Activated T-helper 1 cell treated with anti-CD3 and anti-CD28 coated beads, Interleukin-2, amount 50 U/mL, for 16 hours (primary cell): ENCODE data around the gene RANBP10.
"Not testable (repeated sequence)": the region's sequence is repeated elsewhere in the genome, so short reads cannot be mapped to it uniquely, and the experiment has no call there.

Source experiments
- DNase-seq, 2 donors: peaks; one replicate each; pipeline ENCODE4 v3.0.0-alpha.2; 2020; ENCODE audit warnings: low read depth in 1 of 2, low spot score in 1 of 2

RANBP10 gene

DNA sequence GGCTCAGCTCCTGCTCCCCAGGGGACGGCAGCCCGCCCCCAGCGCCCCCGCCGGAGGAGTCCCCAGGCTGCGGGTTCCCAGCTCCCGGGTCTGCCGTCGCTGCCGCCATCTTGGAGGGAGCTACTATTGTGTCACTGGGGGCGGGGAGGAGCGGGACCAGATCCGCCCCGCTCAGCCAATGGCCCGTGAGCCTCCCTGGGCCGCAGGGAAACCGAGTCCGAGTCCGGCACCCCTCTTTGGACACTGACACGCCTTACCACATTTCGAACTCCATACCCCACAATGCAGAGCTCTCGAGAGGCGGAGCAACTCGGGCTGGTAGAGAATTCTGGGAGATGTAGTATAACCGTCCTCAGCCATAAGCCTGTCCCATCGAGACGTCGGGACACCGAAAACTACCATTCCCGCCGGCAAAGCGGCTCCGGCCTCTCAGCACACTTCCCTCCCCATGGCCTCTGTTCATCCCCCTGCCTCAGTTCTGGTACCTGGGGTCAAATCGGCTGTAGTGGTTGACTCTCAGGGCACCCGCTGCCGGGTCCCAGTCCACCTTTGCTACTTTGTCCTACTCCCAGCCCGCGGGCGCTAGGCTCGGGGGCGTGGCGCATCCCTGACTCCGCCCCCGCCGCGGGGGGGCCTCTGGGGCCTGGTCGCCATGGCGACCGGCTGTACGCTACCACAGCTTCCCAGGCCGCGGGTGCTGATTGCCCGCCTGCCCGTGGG is at the start of gene RANBP10, which contains the start of gene TSNAXIP1:
Gene RANBP10, minus strand, starts transcription at position 133 of the 720 bp plus-strand sequence. Its CDS starts 24 bp downstream, at position 109.
Gene TSNAXIP1, plus strand, starts transcription at position 462 of the 720 bp plus-strand sequence. CDS start 261 bp downstream, outside the sequence.
- peak; percentile 90 to 95 for DNase-seq

DNA sequence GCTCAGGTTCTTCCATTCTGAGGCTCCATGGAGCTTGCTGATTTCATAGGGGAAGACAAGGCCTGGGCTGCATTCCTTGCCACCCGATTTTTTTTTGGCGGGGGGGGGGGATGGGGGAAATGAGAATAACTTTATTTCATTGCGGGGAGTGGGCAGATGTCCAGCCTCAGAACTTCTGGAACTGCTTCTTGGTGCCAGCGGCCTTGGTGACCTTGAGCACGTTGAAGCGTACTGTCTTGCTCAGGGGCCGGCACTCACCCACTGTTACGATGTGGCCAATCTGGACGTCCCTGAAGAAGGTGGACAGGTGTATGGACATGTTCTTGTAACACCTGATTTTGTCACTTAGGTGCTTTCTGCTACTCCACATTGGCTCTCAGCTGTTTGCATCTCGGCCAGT is 49.4 kb upstream of the RANBP10 start:
- no peak for DNase-seq

DNA sequence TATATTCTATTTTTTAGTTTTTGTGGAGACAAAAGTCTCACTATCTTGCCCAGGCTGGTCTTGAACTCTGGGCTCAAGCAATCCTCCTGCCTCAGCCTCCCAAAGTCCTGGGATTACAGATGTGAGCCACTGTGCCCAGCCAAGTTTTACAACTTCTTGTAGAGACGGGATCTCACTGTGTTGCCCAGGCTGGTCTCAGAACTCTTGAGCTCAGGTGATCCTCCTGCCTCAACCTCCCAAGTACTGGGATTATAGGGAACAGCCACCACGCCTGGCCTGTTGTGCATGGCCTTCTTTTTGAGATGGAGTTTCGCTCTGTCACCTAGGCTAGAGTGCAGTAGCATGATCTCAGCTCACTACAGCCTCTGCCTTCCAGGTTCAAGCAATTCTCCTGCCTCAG is 47.3 kb upstream of the RANBP10 start:
- DNase-seq, result no peak

DNA sequence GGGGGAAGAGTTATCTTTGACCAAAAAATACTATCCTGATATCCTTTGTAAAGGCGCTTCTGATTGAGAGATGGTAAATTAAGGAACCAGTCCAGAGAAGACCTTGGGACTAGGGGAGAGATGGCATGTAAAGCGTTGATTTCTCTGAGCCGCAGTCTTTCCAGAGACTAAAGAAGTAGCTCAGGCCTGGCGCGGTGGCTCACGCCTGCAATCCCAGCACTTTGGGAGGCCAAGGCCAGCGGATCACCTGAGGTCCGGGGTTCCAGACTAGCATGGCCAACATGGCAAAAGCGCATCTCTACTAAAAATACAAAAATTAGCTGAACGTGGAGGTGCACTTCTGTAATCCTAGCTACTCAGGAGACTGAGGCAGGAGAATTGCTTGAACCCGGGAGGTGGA is 41.8 kb upstream of the RANBP10 start:
- no peak for DNase-seq

DNA sequence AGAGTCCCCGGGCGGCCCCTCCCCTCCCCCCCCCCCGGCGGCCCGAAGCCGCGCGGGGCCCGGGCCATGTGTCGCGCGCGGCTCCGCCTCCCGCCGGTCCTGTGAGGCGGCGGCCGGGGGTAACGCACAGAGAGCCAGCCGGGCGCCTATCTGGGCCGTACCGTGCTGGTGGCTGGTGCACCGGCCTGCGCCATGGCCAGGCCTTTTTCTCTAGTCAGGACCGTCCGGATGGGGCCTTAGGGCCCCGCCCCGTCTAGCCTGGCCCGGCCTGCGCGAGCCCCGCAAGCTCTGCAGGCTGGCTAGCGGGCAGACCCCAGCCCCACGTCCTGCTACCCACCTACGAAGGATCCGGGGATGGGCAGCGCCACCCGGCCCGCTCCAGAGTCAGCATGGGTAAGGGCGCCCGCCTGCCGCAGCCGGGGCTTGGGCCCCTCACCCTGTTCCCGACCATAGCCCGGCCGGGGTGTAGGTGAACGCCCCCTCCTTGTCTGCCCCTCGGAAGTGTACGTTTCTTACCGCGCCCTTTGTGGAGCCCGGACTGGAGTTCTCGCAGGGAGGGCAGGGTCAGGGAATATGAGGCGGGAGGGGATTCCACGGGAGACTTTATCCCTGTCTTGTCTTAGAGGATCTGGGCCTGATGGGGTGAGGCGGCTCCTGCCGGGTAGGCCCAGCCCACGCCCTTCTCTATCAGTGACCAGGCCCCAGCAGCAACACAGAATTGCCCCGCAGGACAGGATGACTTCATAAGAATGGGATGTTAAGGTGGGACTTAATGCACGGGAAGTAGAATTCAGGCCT is 40.9 kb upstream of the RANBP10 start, which contains the start of gene CENPT:
Gene CENPT, minus strand, starts transcription at position 630 of the 798 bp plus-strand sequence. CDS start 13,834 bp downstream, outside the sequence.
- no peak for DNase-seq

DNA sequence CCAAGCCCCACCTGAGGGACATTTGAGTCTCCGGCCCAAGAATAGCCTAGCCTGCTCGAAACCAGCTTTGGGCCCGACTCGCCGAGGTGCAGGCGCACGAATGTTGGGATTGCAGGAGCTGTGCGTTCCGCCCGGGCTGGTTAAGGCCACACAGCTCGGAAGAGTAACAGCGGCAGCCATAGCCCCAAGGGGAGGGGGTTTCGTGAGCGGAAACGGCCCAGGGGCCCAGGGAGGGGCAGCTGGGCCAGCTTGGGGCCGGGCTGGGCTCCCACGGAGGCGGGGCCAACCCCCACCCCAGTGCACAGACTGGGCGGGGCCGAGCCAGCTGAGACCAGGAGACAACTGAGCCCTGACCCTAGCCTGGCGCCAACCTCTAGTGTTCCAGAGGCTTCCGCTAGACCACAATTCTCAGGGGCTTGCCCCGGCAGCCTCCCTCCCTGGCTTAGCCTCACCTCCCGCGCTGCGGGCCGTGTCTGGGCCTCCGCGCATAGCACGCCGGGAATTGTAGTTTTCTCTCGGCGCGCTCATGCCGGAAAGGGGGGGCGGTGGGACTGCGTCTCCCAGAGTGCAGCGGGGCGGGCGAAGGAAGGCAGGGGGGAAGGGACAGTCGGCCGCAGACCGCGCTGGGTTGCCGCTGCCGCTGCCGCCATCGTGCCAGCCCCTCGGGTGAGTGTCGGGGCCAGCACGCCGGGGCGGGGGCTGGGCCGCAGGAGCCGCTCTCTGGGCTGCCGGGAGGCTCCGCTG is 40.1 kb upstream of the RANBP10 start, which contains the start of gene NUTF2:
Gene NUTF2, plus strand, starts transcription at position 614 of the 744 bp plus-strand sequence. CDS start 18,198 bp downstream, outside the sequence.
- DNase-seq, result peak; percentile 89 to 90

DNA sequence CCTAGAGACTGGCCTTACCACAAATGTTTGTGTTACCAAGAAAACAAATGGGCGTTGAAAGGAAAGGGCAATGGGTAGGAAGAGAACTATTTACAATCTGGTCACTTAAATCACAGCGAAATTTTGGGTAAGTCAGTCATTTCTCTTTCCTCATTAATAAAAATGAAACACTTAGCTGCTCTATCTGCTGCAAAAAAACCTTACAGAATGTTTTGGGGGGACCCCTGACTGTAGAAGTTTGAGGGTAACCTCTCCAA is 39.6 kb upstream of the RANBP10 start:
- no peak for DNase-seq

DNA sequence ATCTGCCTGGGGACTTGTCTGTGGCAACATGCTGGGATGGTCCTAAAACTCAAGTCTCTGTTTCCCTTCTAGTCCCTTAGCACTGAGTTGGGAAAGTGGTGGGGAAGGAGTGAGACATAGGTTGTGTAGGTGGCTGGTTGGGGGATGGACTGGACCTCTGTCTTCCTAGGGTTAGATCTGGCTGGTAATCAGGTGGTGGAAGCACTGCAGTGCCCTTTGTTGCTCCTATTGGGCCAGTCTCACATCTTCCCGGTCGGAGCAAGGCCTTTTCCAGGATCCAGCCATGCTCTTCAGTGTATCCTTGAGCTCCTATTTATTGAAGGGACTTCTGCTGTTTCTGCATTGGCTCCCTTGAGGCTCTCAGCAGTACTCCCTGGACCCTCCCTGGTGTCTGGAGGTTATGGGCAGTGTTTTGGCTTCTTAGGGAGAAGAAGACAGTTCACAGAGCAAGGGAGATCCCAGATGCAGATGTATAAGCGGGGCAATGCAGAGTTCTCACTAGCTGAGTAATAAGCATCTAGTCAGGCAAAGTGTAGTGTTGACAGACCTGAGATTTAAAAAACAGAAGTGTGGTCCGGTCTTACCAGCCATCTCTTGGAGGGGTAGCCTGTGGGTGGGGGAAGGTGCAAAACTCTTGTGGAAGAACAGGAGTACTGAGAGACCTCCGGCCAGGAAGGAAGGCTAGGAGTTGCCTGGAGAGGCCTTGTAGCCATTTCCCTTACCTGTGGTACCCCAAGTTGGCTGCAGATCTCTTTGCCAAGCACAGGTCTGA is 39.1 kb upstream of the RANBP10 start:
- DNase-seq, result no peak

DNA sequence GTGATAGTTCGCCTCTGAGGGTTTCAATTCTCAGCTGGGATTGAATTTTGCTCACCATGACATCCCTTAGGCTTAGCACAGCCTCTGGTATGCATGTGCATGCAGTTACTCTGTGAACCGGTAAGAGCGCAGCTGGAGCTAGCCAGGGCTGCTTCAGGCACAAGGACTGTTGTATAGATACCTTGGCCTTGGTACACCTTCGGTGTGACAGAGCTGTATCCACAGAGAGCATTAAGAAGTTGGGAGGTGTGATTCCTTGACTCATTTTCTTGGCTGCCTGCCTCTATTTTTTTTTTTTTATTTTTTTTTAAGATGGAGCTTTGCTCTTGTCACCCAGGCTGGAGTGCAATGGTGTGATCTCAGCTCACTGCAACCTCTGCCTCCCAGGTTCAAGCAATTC is 38.1 kb upstream of the RANBP10 start:
- no peak for DNase-seq

DNA sequence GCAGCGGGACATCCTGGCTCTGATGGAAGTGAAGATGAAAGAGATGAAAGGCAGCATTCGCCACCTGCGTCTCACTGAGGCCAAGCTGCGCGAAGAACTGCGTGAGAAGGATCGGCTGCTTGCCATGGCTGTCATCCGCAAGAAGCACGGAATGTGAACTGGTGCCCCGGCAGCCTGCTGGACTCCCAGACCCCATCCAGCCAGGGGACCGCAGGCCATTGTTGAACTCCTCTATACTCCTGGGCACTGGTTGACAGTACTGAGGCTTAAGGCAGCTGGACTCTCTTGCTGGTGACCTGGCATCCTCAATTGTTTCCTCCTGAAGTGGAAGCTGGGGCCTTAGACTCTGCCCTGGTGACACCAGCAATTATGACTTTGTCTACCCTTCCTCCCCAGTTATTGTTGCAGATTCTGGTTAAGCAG is 37.0 kb upstream of the RANBP10 start:
- no peak for DNase-seq

DNA sequence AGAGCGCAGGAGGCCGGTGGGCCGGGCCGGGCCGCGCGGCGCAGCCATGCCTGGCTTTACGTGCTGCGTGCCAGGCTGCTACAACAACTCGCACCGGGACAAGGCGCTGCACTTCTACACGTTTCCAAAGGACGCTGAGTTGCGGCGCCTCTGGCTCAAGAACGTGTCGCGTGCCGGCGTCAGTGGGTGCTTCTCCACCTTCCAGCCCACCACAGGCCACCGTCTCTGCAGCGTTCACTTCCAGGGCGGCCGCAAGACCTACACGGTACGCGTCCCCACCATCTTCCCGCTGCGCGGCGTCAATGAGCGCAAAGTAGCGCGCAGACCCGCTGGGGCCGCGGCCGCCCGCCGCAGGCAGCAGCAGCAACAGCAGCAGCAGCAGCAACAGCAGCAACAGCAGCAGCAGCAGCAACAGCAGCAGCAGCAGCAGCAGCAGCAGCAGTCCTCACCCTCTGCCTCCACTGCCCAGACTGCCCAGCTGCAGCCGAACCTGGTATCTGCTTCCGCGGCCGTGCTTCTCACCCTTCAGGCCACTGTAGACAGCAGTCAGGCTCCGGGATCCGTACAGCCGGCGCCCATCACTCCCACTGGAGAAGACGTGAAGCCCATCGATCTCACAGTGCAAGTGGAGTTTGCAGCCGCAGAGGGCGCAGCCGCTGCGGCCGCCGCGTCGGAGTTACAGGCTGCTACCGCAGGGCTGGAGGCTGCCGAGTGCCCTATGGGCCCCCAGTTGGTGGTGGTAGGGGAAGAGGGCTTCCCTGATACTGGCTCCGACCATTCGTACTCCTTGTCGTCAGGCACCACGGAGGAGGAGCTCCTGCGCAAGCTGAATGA is 36.4 kb upstream of the RANBP10 start:
- DNase-seq, result peak; percentile 35 to 44

DNA sequence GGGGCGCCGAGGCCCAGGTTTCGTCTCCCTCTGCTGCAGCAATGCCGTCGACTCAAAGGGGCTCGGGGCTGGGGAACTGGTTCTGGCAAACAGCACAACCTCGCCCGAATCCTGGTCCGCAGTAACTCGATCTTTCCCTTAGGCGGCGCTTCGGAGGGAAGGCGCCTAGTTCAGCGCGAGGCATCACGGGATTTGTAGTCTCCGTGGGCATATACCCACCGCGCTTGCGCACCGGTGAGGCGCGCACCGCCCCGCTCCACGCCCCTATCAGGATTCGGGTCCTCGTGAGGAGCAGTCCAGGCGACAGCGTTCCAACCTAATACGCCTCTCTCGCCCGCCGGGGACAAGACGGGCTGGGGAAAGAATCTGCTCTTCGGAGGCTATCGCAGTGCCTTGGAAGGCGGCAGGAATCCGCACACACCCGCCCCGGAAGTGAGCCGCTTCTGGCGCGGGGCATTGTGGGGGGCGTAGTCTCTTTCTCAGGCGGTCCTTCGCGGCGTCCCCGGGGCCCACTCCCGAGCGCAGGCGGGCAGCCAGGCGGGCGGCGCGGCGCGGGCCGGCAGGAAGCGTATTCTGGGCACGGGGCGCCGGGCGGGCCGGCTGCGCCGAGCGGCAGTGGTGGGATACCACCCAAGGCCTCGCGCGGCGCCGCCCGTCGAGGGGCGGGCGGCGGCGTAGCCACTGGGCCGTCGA is 35.6 kb upstream of the RANBP10 start, which contains the start of gene THAP11:
Gene THAP11, plus strand, starts transcription at position 505 of the 693 bp plus-strand sequence. CDS start 235 bp downstream, outside the sequence.
- DNase-seq, result peak; percentile 86 to 88

DNA sequence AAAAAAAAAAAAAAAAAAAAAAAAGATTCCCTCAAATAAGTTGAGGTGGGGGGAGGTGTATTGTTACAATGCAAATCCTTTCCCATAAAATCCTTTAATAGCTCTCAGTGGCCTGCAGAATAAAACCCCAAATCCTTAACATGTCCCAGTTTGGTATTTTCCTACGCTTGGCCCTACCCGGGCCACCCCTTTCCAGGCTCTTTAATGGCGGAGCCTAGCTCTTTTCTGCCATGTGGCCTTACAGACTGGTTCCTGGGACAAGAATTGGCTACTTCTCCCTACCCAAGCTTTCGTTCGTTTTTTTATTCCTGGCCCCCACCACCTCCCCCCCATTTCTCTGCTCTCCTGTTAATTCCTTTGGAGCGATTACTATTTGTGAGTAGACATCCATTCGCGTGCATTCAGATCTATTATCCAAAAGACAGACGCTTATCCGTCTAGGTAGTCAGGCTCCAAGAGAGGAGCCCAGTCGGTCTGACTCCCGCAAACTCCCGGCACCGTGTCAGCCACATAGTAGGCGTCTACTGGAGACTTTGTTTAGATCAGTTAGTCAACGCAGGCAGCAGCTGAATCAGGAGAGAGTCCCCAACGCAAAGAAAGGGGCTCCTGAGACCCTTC is 34.9 kb upstream of the RANBP10 start:
- DNase-seq, result no peak

DNA sequence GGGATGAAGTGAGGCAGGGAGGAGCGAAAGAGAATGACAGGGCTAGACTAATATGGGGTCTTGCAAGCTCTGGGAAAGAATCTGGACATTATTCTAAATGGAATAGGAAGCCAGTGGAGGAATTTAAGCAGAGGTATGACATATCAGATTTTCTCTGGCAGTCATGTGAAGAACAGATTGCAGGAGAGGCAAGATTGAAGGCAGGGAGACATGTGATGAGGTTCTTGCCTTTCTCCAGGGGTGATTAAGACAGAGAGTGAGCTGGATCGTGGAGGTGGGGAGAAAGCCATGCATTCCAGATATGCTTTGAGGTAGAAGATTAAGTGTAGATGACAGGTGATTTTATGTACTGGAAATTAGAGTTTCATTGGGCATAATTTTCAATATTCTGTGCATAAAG is 31.5 kb upstream of the RANBP10 start:
- no peak for DNase-seq

DNA sequence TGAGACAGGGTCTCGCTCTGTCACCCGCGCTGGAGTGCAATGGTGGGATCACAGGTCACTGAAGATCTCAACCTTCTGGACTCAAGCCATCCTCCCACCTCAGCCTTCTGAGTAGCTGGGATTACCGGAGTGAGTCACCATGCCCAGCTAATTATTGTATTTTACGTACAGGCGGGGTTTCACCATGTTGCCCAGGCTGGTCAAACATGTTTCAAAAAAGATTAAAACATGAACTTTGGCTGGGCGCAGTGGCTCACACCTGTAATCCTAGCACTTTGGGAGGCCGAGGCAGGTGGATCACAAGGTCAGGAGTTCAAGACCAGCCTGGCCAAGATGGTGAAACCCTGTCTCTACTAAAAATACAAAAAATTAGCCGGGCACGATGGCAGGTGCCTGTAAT is 30.8 kb upstream of the RANBP10 start:
- DNase-seq, result not testable (repeated sequence)

DNA sequence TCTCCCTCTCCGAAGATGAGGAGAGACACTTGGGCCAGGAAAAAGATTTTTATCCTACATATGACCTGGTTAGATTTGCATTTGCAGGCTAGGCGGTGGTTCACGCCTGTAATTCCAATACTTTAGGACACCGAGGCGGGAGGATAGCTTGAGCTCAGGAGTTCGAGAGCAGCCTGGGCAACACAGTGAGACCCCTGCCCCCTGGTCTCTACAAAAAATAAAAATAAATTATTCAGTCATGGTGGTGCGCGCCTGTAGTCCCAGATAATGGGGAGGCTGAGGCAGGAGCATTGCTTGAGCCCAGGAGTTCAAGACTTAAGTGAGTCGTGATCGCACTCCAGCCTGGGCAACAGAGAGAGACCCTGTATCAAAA is 27.9 kb upstream of the RANBP10 start:
- DNase-seq, result no peak

DNA sequence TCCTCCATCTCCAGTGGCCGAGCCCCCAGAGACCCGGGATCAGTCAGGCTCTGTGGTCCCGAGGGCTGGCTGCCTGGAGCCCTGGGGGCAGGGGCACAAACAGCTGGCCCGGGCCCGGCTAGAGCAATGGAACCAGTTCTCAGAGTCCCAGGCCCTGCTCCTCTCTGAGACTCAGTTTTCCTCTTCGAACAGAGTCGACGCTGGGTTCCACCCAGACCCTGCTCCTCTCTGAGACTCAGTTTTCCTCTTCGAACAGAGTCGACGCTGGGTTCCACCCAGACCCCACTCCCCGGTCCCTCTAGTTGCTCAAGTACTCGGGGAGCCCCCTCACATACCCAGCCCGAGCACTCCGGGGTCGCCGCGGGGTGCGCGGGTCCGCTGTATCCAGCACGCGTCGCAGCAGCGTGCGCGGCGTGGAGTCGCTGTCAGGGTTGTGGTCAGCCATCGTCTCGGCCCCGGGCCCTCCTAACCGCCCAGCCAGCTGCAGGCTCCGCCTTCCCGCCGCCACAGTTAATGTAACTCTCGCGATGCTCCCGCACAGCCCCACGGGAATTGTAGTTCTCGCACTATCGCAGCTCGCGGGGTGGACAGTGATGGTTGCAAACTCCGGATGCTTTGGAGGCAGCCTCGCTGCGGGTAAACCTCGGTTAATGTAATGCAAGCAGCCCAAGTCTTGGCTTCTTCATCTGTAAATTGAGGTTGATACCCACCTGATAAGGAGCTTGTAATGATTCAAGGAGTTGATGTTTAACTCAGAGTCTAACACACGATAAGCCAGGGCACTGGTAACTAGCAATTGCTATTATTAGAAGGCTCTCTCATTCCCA is 27.3 kb upstream of the RANBP10 start:
- DNase-seq, result peak; percentile 84 to 86

DNA sequence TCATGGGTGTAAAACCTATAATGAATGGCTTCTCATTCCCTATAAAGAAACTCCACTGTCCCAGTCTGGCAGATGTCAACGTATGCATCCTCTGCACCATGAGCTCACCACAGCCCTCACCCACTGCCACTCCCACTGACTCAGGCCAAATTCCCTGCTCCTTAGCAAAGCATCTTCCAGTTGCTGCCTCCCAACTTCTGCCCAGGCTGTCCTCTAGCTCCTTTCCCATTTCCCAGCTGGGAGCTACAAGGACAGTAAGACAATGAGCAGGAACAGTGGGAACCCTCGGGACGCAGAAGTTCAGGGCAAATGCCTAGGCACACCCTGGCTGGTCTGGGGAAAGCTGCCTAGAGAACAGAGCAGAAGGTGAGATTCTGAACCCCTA is 26.7 kb upstream of the RANBP10 start:
- DNase-seq, result no peak
